Smooth muscle cell (in vitro differentiated cells): ENCODE data around the gene CALM3. TPM values are rescaled to one million over a fixed set of nuclear protein-coding genes. Genes with fewer than 3 reads are reported as not detected.
"Not testable (repeated sequence)": the region's sequence is repeated elsewhere in the genome, so short reads cannot be mapped to it uniquely, and the experiment has no call there.

Experiments used
- DNase-seq: peaks from one replicate; lab custom pipeline; 2025; ENCODE audit not compliant: unreplicated experiment; lab: John Stamatoyannopoulos, UW
- H2AFZ ChIP-seq: fragments of 200-600 bp; sonication (generic); 2 replicates; pipeline ENCODE4 v1.6.0; 2016; ENCODE audit warnings: antibody characterized with exemption, low read depth, mild to moderate bottlenecking
- H3F3A ChIP-seq: fragments of 200-600 bp; sonication (generic); 2 replicates; pipeline ENCODE4 v1.6.0; 2017; ENCODE audit warnings: antibody characterized with exemption, low read depth
- H3K27ac ChIP-seq: fragments of 200-600 bp; sonication (generic); 2 replicates; pipeline ENCODE4 v1.5.1; 2016; ENCODE audit warnings: low read depth, mild to moderate bottlenecking
- H3K27me3 ChIP-seq: fragments of 200-600 bp; sonication (generic); 2 replicates; pipeline ENCODE4 v1.6.1; 2016; ENCODE audit warnings: low read depth, mild to moderate bottlenecking
- H3K36me3 ChIP-seq: fragments of 200-600 bp; sonication (generic); 2 replicates; pipeline ENCODE4 v1.5.1; 2016; ENCODE audit warnings: low read depth
- H3K4me1 ChIP-seq: fragments of 200-600 bp; sonication (generic); 2 replicates; pipeline ENCODE4 v1.5.1; 2016; ENCODE audit warnings: low read depth
- H3K4me2 ChIP-seq: fragments of 200-600 bp; sonication (generic); 2 replicates; pipeline ENCODE4 v1.6.0; 2016; ENCODE audit warnings: mild to moderate bottlenecking
- H3K4me3 ChIP-seq: fragments of 200-600 bp; sonication (generic); 2 replicates; pipeline ENCODE4 v1.5.1; 2016; ENCODE audit warnings: mild to moderate bottlenecking
- H3K79me2 ChIP-seq: fragments of 200-600 bp; sonication (generic); 2 replicates; pipeline ENCODE4 v1.6.0; 2016; ENCODE audit warnings: low read depth, mild to moderate bottlenecking
- H3K9ac ChIP-seq: fragments of 200-600 bp; sonication (generic); 2 replicates; pipeline ENCODE4 v1.6.0; 2016; ENCODE audit warnings: low read depth
- H3K9me3 ChIP-seq: fragments of 200-600 bp; sonication (generic); replicated peaks from 2 replicates; pipeline ENCODE4 v1.5.1; 2016; ENCODE audit warnings: low read depth
- H4K20me1 ChIP-seq: fragments of 200-600 bp; sonication (generic); 2 replicates; pipeline ENCODE4 v1.6.0; 2016; ENCODE audit warnings: low read depth
- CTCF ChIP-seq: fragments of 200-600 bp; sonication (generic); IDR thresholded peaks from 2 replicates; pipeline ENCODE4 v1.5.1; 2017; ENCODE audit warnings: borderline replicate concordance, mild to moderate bottlenecking, antibody characterized with exemption; ENCODE audit not compliant: insufficient read depth, poor library complexity, severe bottlenecking
- WGBS: methylation state at CpG from one replicate; pipeline ENCODE4 v1.1.7; 2016; ENCODE audit warnings: low lambda C conversion rate; 5-methylcytosine and 5-hydroxymethylcytosine counted together
- polyA plus RNA-seq: library from polyadenylated mRNA; unstranded; fragments of >200 nt; fragmentation: Nextera tagmentation; extraction: Ambion mirVana; gene quantifications from 2 replicates; pipeline ENCODE4 v1.2.1, GENCODE V29; 2016
- total RNA-seq: library from RNA; depleted of rRNA; stranded (reverse); fragments of >200 nt; gene quantifications from 2 replicates; pipeline ENCODE4 v1.2.3, GENCODE V29; 2014

The CALM3 gene
- total and polyA plus RNA-seq, 2 experiments from 2014 or later, result 172 to 183 TPM

- Histone ChIP-seq H3K9me3 (peaks cover 8% of the 10 kb centered on the region), H3F3A (no peaks in the 10 kb centered on the region), H3K9ac (no peak overlapping the region), H3K27me3 (peaks cover 4% of the 10 kb centered on the region), H3K4me1 (no peaks in the 10 kb centered on the region), H3K4me3 (no peak overlapping the region), H3K27ac (no peak overlapping the region), H3K79me2 (no peaks in the 10 kb centered on the region), H3K36me3 (no peaks in the 10 kb centered on the region), H3K4me2 (no peak overlapping the region), H4K20me1 (no peaks in the 10 kb centered on the region), H2AFZ (no peak overlapping the region)
- TF ChIP-seq CTCF, result no peak
- WGBS, result 48% methylated on average over 2 of the region's 2 CpGs
- no peak for DNase-seq
These were observed 45.4 kb upstream of the CALM3 start for GRCh38 chr19:46555628-46556280.

- WGBS, result 88% methylated on average over 5 of the region's 5 CpGs
- not testable (repeated sequence) for H3K4me2 ChIP-seq, H3K9ac ChIP-seq, H3K27me3 ChIP-seq, H3K79me2 ChIP-seq, H3K27ac ChIP-seq, H4K20me1 ChIP-seq, H3F3A ChIP-seq, H3K4me1 ChIP-seq, DNase-seq, H3K36me3 ChIP-seq, H2AFZ ChIP-seq, H3K9me3 ChIP-seq, H3K4me3 ChIP-seq
These were observed 44.7 kb upstream of the CALM3 start for GRCh38 chr19:46556471-46556870.

GRCh38 chr19:46559203-46559602, 41.9 kb upstream of the CALM3 start:
- Histone ChIP-seq H3K27me3 (peaks cover 4% of the 10 kb centered on the region), H2AFZ (no peak overlapping the region), H3K36me3 (no peaks in the 10 kb centered on the region), H3K4me1 (no peaks in the 10 kb centered on the region), H3K9ac (no peak overlapping the region), H3K4me2 (no peak overlapping the region), H3K4me3 (no peak overlapping the region), H3F3A (no peaks in the 10 kb centered on the region), H3K9me3 (no peaks in the 10 kb centered on the region), H3K27ac (no peak overlapping the region), H4K20me1 (no peaks in the 10 kb centered on the region), H3K79me2 (no peaks in the 10 kb centered on the region)
- DNase-seq, result no peak
- no peak for TF ChIP-seq CTCF
- WGBS, result 93% methylated on average over 9 of the region's 9 CpGs

- H4K20me1 ChIP-seq, H3K79me2 ChIP-seq, H3K4me1 ChIP-seq, H3K36me3 ChIP-seq, DNase-seq, H3K27ac ChIP-seq, H3K9me3 ChIP-seq, H2AFZ ChIP-seq, H3K4me2 ChIP-seq, H3K27me3 ChIP-seq, H3K4me3 ChIP-seq, H3F3A ChIP-seq, H3K9ac ChIP-seq: not testable (repeated sequence)
- WGBS, result 93% methylated on average over 8 of the region's 8 CpGs
These were observed 41.5 kb upstream of the CALM3 start for GRCh38 chr19:46559675-46560074.

- Histone ChIP-seq H3K36me3 (no peaks in the 10 kb centered on the region), H3F3A (no peaks in the 10 kb centered on the region), H3K27ac (no peak overlapping the region), H3K79me2 (no peaks in the 10 kb centered on the region), H3K4me3 (no peak overlapping the region), H3K9ac (no peak overlapping the region), H2AFZ (no peak overlapping the region), H4K20me1 (no peaks in the 10 kb centered on the region), H3K4me1 (no peaks in the 10 kb centered on the region), H3K9me3 (no peaks in the 10 kb centered on the region), H3K4me2 (no peak overlapping the region), H3K27me3 (no peaks in the 10 kb centered on the region)
- no peak for DNase-seq
- TF ChIP-seq CTCF, result no peak
These were observed 36.4 kb upstream of the CALM3 start for GRCh38 chr19:46564701-46565100.
